Astrocyte of the spinal cord (primary cell): Measurements from ENCODE around the gene KIAA0319L.

Experiments
- DNase-seq: peaks from one replicate; pipeline ENCODE4 v3.0.0; 2011; ENCODE audit warnings: low read depth, low spot score
- H3K4me3 ChIP-seq: 2 replicates; pipeline ENCODE4 v1.5.1; 2011; ENCODE audit warnings: low read depth, mild to moderate bottlenecking, low read length, moderate library complexity
- CTCF ChIP-seq: IDR thresholded peaks from 2 replicates; pipeline ENCODE4 v1.5.1; 2012; ENCODE audit warnings: low read depth, mild to moderate bottlenecking, low read length, inconsistent platforms
- in situ Hi-C: cut with HindIII; loops from 2 replicates; pipeline ENCODE4 v1.10.0; 2017; ENCODE audit warnings: low sequenced_read_pairs

KIAA0319L gene

GRCh38 chr1:35559317-35559944, 2.2 kb upstream of the KIAA0319L start:
- in situ Hi-C loops, result no loop called here
- H3K4me3 ChIP-seq, result no peak overlapping the region
- no peak for DNase-seq
- no peak for TF ChIP-seq CTCF

DNA sequence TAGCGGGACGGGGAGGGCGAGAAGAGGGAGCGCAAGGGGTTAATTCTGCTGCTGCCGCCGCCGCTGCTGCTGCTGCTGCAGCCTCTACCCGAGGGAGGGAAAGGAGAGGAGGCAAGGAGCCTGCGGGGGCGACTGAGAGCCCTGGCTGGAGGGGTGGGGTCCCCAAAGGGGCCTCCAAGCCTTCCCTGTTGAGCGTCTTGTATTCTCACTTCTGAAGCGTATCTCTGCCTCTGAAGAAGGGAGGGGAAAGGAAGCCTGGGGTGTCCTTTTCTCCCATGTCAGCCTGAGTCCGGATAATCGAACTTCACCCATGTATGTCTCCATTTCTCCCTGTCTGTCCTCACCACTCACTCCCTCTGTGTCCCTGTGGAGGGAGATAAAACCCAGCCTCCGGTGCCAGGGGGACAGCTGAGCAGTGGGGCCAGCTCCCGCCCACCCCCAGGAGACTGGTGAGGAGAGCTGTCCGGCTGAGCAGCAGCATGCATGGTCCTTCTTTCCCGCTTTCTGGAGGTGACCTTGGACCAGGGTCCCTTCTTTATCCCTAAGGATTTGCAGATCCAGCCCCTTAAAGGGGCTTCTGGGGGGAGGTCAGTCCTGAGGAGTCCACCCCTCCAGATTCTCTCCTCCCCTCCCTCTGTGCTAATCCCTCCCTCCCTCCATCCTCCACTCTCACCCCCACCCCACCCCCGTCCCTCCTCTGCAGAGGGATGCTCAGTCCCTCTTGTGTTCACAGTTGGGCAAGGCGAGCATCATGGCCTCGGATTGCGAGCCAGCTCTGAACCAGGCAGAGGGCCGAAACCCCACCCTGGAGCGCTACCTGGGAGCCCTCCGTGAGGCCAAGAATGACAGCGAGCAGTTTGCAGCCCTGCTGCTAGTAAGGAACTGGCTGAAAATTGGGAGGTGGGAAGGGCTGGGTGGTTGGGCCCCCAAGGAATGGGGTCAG, 1.4 kb upstream of the KIAA0319L start:
- in situ Hi-C loops, result no loop called here
- H3K4me3 ChIP-seq, result peak overlapping the region; percentile 94
- TF ChIP-seq CTCF, result peak; percentile 12
- no peak for DNase-seq

- TF ChIP-seq CTCF, result no peak
- peak within 1 kb of the TSS; percentile 94 for H3K4me3 ChIP-seq
- in situ Hi-C loops, result no loop called here
- peak; percentile 99 for DNase-seq
These were observed 589 bp upstream of the KIAA0319L start, which contains the start of gene NCDN for GRCh38 chr1:35557611-35558373. Gene NCDN (plus strand): TSS chr1:35557799. CDS start chr1:35558191, 392 bp downstream.

GRCh38 chr1:35556484-35557117, 602 bp downstream of the KIAA0319L start:
- peak overlapping the region; percentile 94 for H3K4me3 ChIP-seq
- in situ Hi-C loops, result no loop called here
- TF ChIP-seq CTCF, result no peak
- DNase-seq, result no peak

GRCh38 chr1:35555601-35556477, 1.4 kb downstream of the KIAA0319L start:
- DNase-seq, result no peak
- no peak for TF ChIP-seq CTCF
- H3K4me3 ChIP-seq, result peak overlapping the region; percentile 8
- in situ Hi-C loops, result no loop called here
